Activated CD4-positive, CD25-positive, alpha-beta regulatory T cell treated with anti-CD3 and anti-CD28 coated beads, Interleukin-2, amount 50 U/mL, for 72 hours (primary cell): ENCODE measurements around the gene ARMC9.
"Not testable (repeated sequence)": the region's sequence is repeated elsewhere in the genome, so short reads cannot be mapped to it uniquely, and the experiment has no call there.

Source experiments
- DNase-seq: peaks from one replicate; pipeline ENCODE4 v3.0.0; 2021

ARMC9 gene

DNA sequence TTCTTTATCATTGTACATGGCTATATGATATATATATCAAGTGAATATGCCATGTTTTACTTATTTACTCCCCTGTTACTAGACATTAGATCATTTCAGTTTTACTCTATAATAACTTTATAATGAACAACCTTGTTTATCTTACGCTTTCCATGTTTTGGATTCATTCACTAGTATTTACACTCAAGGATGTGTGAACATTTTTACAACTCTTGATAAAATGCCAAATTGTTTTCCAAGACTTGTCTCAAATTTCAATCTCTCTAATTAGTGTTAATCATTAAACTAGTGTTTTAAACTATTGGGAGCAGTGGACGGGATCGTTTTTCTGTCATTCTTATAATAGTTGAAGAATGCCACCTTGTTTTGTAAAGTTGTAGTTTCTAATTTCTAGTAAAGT lies 145.6 kb downstream of the ARMC9 start:
- no peak for DNase-seq

DNA sequence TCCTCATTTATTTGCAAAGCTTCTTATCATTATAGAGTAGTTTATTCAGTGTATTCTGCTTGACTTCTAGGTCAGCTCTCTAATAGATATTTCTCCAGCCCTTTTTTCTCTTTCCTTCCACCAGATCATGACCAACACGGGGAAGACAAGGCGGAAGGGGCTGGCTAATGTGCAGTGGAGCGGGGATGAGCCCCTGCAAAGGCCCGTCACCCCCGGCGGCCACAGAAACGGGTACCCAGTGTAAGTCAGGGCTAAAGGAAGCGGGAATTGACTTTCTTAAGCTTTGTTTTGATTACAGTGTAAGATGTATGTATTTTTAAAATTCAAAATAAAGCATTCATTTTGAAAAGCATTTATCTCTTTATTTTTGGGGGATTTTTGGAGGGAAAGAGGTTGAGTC lies 146.4 kb downstream of the ARMC9 start:
- no peak for DNase-seq

DNA sequence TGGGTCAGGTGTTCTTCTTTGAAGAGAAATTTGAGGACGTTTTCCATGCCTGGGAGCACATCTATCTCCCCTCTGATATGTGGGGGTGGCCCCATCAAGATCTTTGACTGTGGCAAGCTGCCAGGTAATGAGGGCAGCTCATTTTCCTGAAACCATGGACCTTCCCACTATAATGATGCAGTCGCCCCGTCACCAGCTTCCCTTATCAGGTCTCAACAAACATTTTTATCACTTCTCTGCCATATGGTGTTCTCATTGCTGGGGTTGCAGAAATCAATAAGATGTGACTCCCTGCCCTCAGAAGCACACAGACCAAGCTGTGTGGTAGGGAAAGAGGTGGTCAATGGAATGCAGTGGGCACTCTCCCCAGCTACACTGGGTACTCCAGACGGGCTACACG lies 148.7 kb downstream of the ARMC9 start:
- DNase-seq: no peak

DNA sequence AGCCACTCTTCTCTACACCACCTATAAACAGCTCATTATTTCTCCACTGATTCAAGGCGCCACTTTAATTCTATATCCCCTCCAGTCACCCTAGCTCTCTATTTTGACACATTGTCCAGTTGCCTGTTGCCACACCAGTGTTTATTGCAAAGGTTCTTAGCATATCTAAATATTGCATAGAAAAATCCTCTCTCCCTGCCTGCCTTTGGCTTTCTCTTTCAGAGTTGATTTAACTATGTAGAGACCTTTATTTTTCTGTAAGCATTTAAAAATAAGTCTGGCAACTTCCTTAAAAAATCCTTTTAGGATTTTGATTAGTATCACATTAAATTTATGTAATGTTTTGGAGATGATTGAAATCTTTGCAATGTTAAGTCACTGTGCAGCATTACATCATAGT lies 149.2 kb downstream of the ARMC9 start:
- DNase-seq: no peak

DNA sequence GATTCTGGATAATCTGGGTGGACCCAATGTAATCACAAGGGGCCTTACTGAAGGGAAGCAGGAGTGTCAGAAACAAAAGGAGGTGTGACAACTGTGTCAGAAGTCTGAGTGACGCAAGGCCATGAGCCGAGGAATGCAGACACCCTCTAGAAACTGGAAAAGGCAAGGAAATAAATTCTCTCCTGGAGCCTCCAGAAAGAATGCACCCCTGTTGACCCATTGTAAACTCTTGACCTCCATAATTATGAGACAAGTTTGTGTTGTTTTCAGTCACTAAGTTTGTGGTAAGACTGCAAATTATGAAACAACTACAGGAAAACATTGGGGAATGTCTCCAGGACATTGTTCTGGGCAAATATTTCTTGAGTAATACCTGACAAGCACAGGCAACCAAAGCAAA lies 149.7 kb downstream of the ARMC9 start:
- no peak for DNase-seq

DNA sequence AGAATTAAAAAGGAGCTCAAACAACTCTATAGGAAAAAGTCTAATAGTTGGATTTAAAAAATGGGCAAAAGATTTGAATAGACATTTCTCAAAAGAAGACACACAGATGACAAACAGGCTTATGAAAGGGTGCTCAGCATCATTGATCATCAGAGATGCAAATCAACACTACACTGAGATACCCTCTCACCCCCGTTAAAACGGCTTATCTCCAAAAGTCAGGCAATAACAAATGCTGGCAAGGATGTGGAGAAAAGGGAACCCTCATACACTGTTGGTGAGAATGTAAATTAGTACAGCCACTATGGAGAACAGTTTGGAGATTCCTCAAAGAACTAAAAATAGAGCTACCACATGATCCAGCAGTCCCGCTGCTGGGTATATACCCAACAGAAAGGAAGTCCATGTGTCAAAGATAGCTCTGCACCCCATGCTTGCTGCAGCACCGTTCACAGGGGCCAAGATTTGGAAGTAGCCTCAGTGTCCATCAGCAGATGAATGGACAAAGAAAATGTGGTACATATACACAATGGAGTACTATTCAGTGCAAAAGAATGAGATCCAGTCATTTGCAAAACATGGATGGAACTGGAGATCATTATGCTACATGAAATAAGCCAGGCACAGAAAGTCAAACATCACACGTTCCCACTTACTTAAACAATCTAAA lies 150.4 kb downstream of the ARMC9 start:
- DNase-seq: no peak

DNA sequence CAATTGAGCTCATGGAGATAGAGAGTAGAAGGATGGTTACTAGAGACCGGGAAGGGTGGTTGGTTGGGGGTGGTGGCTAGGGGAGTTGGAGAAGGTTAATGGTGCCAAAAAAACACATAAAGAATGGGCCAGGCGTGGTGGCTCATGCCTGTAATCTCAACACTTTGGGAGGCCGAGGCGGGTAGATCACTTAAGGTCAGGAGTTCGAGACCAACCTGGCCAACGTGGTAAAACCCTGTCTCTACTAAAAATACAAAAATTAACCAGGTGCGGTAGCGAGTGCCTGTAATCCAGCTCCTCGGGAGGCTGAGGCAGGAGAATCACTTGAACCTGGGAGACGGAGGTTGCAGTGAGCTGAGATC lies 150.9 kb downstream of the ARMC9 start:
- not testable (repeated sequence) for DNase-seq

DNA sequence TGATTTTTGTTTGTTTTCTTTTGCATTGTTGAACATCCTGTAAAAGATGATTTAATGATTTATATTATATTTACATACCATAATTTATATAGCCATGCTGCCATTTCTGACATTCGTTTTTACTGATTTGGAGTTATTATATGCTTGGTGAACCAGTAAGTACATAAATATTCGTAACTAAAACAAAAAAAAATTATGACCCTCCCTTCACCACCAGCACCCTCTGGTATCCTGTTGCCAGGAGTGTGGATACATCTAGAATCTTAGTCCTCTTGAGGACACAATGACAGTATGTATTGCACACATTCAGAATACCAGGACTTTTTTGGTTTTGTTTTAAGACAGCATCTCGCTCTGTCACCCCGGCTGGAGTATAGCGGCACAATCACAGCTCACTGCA lies 153.2 kb downstream of the ARMC9 start:
- DNase-seq: no peak

DNA sequence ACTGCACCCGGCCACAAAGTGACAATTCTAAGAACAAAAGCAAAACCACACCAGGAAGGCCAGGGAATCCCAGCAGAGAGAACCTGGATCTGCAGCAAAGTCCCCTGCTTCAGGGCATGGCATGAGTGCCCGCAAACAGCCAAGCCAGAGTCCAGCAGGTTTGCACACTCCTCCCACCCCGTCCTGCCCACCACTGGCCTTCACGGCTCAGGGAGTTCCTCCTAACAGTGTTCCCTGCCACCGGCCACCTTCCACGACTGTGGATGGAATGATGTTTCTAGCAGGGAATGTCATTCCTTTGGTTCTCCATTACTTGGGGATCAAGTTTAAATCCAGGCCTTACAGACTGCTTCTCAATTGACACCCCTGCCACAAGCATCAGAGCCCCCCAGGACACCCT lies 155.0 kb downstream of the ARMC9 start:
- DNase-seq: no peak

DNA sequence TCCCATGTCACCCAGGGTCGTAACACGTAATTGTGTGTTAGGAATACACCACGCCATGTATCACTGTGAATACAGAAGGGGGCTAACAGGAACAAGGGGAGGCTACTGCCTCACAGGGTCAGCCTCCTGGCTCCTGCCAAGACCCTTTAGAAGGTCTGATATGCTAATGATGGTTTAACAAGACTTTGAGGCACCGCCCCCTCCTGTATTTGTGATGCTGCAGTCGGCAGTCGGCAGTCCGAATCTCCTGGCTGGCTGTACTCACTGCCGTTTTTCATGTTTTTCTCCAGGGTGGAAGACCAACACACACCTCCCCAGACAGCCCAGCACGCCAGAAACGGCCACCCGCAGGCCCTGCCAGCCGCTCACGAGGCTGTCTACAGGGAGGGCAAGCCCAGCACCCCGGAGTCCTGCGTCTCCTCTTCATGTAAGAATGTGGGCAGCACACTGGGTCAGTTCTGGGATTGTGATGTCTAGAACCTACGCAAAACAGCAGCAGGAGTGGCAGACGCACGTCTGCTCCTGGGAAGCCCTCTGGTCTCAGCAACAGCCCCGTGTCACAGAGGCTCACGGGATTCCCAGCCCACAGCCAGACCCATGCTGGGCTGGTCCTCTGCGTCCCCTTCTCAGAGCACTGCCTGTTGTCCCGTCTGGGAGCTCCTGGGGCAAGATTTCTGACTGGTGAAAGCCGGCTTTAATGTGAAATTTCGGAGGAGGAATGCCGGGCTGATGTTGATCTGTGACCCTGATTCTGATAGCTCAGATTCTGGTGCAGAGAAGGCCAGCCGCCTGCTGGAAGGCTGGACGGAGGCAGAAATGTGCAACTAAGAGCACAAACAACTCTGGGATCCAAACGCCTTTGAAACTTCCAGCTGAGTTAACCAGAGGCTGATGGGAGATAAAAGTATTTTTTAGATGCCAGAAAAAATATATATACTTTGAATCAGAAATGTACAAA lies 157.4 kb downstream of the ARMC9 start:
- no peak for DNase-seq

DNA sequence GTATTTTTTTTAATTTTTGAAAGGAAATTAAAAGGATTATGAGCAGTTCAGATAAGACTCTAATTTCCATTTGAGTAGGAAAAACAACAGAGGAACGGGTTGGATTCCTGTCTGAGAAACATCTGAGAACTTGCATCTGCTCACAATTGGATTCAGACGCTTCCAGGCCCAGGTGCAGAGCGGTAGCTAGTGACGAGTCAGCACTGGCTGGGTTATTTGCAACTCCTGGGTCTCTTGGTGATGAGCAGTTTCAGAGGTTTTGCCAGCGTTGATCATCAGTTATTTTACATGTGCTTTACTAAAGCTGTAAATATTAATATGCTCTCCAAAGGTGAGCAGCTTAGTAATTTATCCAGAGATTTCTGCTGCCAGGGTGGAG lies 158.0 kb downstream of the ARMC9 start:
- no peak for DNase-seq

DNA sequence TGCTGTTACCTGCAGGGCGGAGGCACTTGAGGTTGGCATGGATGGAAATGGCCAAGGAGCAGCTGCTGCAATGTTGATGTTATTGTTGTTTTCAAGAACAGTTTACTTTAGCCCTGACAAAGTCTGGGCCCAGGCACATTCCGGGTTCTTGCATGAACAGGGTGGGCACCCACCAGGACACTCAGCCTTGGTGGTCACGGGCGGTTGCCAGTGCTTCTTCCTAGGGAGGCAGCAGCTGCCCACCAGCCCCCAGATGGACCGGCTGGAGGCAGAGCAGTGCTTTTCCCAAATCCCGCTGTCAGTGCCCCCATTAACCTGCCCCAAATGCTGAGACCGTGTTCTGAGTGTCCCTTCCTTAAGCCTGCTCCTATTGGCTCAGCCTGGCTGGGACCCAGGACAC lies 158.6 kb downstream of the ARMC9 start:
- no peak for DNase-seq

DNA sequence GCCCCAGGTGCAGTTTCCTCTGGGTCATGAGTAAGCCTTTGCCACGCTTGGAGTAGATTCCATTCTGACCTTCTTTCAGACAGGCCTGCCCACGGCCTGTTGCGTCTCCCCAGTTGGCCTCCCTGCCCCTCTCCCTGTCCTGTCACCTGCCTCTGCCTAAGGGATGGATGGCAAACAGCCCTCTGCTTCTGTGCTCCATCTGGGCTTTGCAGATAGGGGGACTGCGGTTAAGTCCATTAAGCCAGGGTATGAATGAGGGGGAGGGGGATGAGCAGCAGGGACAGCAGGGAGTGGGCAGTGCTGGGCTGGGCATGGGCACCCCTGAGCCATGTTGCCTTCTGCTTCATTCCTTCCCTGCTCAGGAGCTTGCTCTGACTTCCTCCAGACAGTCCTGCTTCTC lies 159.5 kb downstream of the ARMC9 start:
- DNase-seq: no peak

DNA sequence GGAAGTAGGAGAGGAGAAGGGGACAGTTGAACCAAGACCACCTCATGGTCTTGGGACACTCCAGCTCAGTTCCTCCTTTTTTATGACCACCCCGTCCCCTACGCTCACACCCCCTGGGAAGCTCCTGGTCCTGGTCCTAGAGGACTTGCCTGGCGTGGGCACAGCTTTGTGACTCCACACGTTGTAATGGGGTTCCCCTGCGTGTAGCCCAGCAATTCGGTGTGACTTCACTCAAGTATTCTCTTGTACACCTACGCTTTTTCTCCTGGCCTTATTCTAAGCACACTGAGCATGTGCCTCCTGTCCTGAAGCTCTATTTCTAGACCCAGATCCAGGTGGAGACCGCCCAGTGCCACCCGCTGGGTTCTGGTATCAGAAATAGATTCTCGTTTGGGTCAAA lies 161.0 kb downstream of the ARMC9 start:
- no peak for DNase-seq

DNA sequence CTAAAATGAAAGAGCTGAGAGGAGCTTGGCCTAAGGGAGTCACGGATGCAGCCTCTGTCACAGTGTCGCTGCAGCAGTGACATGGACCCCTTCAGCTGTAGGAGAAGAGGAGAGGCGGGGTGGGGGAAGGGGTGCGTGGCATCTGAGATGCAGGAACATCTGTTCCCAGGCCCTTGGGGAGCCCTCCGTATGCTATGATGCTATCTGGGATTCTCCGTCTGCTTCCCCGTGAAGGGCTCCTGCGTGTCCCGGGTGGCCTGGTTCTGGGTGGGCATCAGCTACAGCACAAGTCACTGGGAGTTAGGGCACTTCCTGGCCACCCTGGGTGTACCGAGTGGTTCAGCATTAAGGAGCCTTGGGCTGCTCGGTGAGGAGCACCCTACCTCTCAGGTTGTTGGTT lies 161.5 kb downstream of the ARMC9 start:
- no peak for DNase-seq

DNA sequence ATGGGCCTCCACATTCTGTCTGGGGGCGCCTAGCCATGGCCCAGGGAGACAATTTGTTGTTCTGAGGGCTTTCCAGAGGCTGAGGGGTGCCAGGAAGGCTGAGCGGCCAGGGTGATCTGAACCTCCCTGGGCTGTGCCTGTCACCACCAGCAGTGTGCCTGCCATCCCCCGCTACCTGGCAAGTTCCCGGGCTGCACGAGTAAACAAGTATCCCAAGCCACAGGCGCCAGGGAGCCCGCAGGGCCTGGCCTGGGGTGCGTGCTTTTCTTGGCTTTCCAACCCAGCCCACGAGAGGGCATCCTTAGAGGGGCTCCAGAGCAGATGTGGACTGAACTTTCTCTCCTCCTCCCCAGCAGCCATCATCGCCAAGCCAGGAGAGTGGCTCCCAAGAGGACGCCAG lies 162.0 kb downstream of the ARMC9 start:
- no peak for DNase-seq

DNA sequence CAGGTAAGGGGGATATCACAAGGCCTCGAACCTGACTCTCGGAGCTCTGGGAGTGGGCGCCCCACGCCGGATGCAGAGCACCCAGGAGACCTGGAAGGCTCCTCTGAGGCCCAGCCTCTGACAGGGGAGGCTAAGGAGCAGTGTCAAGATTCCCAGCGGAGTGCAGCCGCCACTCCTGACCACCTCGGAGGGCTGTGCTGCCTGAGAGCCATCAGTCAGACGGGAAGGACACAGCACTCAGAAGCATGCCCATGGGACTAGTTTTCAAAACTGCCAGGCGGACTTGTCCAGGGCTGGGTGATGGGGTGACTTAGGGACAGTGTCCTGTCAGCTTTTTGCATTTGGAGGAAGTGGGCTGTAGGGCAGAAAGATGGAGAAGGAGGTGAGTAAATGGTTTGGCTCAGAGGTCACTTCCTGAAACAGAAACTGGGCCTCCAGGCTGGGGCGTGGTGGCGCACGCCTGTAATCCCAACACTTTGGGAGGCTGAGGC lies 162.5 kb downstream of the ARMC9 start:
- no peak for DNase-seq

DNA sequence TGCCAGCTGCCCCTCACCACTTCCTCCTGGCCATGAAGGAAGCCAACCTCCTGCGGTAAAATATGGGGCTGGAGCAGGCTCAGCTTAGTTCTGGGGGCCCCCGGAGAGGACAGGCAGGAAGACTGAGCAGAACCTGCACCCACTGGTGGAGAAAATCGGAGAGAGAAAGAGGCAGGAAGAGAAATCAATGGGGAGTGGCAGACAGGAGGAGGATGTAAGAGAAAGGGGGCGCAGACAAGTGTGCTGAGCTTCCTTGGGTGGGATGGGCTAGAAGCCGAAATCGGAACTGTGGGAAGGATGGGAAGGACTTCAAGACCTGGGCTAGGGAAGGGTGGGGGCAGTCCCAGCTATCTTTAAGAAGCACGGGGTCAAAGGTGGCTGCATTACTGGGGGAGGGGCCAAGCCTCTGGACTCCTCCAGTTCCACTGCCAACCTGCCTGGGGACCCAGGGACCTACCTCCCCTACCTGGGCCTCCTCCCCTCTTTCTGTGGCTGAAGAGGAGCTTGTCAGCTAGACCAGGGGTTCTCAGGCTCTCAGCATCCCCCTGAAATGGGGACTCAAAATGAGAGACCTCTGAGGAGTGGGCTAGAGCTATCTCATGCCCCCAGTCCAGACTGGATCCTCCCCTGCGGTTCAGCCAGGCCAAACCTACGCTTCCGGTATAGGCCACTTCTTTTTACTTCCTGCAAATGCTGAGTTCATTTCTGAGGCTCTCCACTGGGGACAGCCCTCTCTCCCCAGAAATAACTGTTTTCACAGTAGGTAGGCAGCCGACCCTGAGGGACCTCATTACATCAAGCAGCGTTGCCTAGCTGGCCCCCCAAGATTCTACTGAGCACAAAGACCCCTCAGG lies 163.5 kb downstream of the ARMC9 start:
- no peak for DNase-seq

DNA sequence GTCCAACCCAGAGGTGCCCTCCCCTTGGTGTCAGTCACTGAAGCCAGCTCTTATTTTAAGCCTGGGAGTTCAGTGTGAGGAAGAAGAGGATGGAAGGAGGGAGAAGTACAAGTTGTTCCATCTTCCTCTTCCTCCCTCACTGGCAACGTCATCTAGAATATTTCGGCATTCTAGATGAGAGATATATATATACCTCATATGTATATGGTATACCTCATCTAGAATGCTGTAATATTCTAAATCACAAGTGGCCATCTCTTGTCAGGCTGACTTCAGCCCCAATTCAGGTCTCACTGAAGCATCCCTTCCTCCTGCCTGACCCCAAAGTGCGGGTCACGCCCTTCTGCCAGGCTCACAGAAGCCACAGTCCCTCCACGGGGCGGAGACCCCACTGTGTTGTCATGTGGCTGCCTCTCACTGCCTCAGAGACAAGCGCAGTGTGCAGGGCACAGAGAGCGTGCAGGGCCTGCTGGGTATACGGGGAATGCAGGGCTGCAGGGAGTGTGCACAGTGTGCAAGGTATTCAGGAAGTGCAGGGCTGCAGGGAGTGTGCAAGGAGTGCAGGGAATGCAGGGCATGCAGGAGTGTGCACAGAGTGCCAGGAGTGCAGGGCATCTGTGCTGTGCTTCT lies 164.2 kb downstream of the ARMC9 start:
- DNase-seq: no peak

DNA sequence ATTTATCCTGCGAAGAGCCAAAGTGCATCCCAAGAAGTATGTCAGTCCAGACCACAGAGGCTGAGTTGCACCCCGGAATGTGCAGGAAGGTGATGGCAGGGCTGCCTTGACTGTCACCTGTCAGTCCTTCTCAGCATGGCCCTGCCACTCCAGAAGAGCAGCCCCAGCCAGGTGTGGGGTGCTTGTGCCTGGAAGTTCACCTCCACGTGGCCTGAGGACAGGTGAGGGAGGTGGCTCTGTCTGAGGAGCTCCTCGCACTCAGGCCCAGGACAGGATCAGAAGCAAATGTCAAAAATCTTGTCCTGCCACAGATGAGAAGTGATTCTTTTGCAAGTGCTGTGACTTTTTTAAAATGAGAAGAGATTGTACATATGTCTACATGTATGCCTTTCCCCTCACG lies 165.6 kb downstream of the ARMC9 start:
- no peak for DNase-seq

DNA sequence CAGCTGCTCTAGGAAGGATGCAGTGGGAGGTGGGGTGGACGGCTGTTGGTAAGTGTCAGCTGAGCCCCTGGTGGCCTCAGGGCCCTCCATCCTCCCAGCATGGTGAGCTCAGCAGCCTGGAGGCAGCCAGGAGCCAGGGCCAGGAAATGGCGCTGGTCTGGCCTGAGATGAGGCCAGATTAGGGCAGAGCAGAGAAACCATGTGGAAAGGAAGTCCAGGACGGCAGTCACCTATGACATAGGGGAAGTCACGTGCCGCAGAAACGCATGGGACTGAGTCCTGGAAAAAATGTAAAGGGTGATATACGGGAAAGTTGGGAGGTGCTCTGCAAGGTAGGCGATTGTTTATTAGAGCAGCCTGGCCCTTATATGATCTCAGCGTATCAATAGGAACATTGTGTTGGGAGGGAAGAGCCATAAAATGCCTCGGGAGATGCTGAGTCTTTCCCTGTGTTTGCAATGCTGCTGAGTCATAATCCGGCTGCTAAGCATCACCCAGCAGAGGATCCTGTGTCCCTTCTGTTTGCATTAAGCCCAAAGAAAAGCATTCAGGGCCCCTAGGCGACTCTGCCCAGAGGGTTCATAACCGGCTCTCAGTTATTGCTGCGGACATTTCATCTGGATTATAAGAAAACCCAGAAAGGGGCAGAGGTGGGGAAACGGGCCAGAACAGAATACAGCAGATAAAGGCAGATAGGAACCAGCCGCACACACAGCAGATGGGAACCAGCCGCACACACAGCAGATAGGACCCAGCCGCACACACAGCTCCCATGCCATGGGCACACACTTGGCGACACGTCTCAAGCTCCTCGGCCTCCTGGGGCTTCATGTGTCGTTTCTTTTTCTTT lies 166.8 kb downstream of the ARMC9 start:
- no peak for DNase-seq

DNA sequence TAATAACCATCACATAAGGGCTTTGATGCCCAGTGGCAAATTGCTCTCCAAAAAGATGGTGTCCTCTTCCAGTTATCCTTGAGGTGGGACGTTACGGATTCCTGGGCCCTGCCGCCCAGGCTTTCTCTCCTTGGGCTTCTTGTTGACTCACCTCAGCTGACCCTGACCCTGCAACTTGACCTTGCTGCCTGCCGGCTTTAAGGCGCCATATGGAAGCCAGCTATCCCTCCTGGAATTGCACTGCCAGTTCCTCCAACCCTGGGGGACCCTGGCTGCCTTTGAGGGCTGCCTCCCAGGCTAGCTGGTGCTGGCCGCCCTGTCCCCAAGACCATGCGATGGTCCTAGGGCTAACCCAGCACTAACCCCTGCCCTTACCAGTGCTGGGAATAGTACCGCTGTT lies 168.7 kb downstream of the ARMC9 start:
- DNase-seq: no peak
